IMR-90 (cell line): ENCODE measurements around the gene KYNU. TPM values are rescaled to one million over a fixed set of nuclear protein-coding genes. Genes with fewer than 3 reads are reported as not detected.

Experiments
- ATAC-seq: fragments of 200-7000 bp; cut with Tn5 transposase; 2 replicates; pipeline ENCODE4 v1.9.1; 2020; ENCODE audit warnings: low read depth, mild to moderate bottlenecking, moderate library complexity
- BruUV-seq: library from RNA; stranded (reverse); fragments of 400-500 nt; replicated peaks from 2 replicates; lab custom pipeline; 2021; lab: Mats Ljungman, UMichigan
- CTCF ChIA-PET: fragments of 300-600 bp; formaldehyde crosslinking; extraction: SDS; loops from one replicate; lab custom pipeline; 2021; ENCODE audit warnings: antibody characterized with exemption; lab: Yijun Ruan, JAX
- POLR2A ChIA-PET: fragments of 300-600 bp; sonication (Branson Sonifier 250); formaldehyde crosslinking; loops from one replicate; lab custom pipeline; 2022; ENCODE audit warnings: antibody characterized with exemption; ENCODE audit not compliant: unreplicated experiment; lab: Charles Lee
- DNase-seq: peaks from one replicate; pipeline ENCODE4 v3.0.0; 2013
- H2AFZ ChIP-seq: replicated peaks from 2 replicates; pipeline ENCODE3; 2013; ENCODE audit warnings: low read length, mild to moderate bottlenecking; ENCODE audit not compliant: poor library complexity
- H2AK5ac ChIP-seq: 2 replicates; pipeline ENCODE4 v1.6.1; 2013; ENCODE audit warnings: low read depth, low read length, inconsistent platforms
- H2AK9ac ChIP-seq: replicated peaks from 2 replicates; pipeline ENCODE3; 2013; ENCODE audit warnings: mild to moderate bottlenecking, low read depth, low read length, moderate library complexity; ENCODE audit not compliant: poor library complexity
- H2BK120ac ChIP-seq: 2 replicates; pipeline ENCODE4 v1.6.1; 2013; ENCODE audit warnings: low read depth, low read length, inconsistent platforms
- H2BK15ac ChIP-seq: 3 replicates; pipeline ENCODE4 v1.6.1; 2013; ENCODE audit warnings: low read depth, low read length, inconsistent platforms
- H2BK20ac ChIP-seq: 2 replicates; pipeline ENCODE4 v1.6.1; 2013; ENCODE audit warnings: low read depth, mild to moderate bottlenecking, inconsistent platforms, low read length, moderate library complexity
- H2BK5ac ChIP-seq: 2 replicates; pipeline ENCODE4 v1.6.1; 2013; ENCODE audit warnings: mild to moderate bottlenecking, low read depth, low read length, inconsistent platforms; ENCODE audit not compliant: poor library complexity, severe bottlenecking
- H3K14ac ChIP-seq: replicated peaks from 2 replicates; pipeline ENCODE4 v1.6.1; 2013; ENCODE audit warnings: low read depth, low read length, inconsistent platforms
- H3K18ac ChIP-seq: 2 replicates; pipeline ENCODE4 v1.6.1; 2013; ENCODE audit warnings: low read depth, low read length, control low read depth
- H3K23ac ChIP-seq: 2 replicates; pipeline ENCODE4 v1.6.1; 2013; ENCODE audit warnings: low read depth, low read length, inconsistent platforms
- H3K27ac ChIP-seq: 2 replicates; pipeline ENCODE4 v1.5.1; 2013; ENCODE audit warnings: mild to moderate bottlenecking, control low read depth, low read length; ENCODE audit not compliant: insufficient read depth
- H3K27me3 ChIP-seq: 2 replicates; pipeline ENCODE4 v1.6.1; 2013; ENCODE audit warnings: low read length; ENCODE audit not compliant: control insufficient read depth, insufficient read depth
- H3K36me3 ChIP-seq: 2 replicates; pipeline ENCODE4 v1.6.1; 2013; ENCODE audit warnings: low read length, mixed read lengths; ENCODE audit not compliant: control insufficient read depth, insufficient read depth
- H3K4ac ChIP-seq: 2 replicates; pipeline ENCODE4 v1.6.1; 2013; ENCODE audit warnings: low read depth, low read length, inconsistent platforms
- H3K4me1 ChIP-seq: 2 replicates; pipeline ENCODE4 v1.6.1; 2013; ENCODE audit warnings: low read length, mixed read lengths; ENCODE audit not compliant: control insufficient read depth, insufficient read depth
- H3K4me2 ChIP-seq: 2 replicates; pipeline ENCODE4 v1.6.1; 2013; ENCODE audit warnings: low read depth, mild to moderate bottlenecking, control low read depth, low read length, moderate library complexity
- H3K4me3 ChIP-seq: 2 replicates; pipeline ENCODE4 v1.5.1; 2013; ENCODE audit warnings: low read depth, mild to moderate bottlenecking, control low read depth, low read length, moderate library complexity; ENCODE audit not compliant: insufficient read depth
- H3K56ac ChIP-seq: 2 replicates; pipeline ENCODE4 v1.6.1; 2013; ENCODE audit warnings: low read length, inconsistent platforms; ENCODE audit not compliant: insufficient read depth; ENCODE audit errors: extremely low read depth
- H3K79me1 ChIP-seq, 2 experiments: 2 replicates each; pipeline ENCODE4 v1.6.1; 2013; ENCODE audit warnings: low read length in 2 of 2, inconsistent platforms in 1 of 2, low read depth in 1 of 2
- H3K9ac ChIP-seq: 2 replicates; pipeline ENCODE4 v1.6.1; 2013; ENCODE audit warnings: low read depth, low read length, control low read depth
- H3K9me1 ChIP-seq: 2 replicates; pipeline ENCODE4 v1.6.1; 2013; ENCODE audit warnings: low read length, inconsistent platforms; ENCODE audit not compliant: insufficient read depth
- H3K9me3 ChIP-seq: 2 replicates; pipeline ENCODE4 v1.6.1; 2013; ENCODE audit warnings: low read length; ENCODE audit not compliant: control insufficient read depth, insufficient read depth
- H4K20me1 ChIP-seq: 2 replicates; pipeline ENCODE4 v1.6.1; 2013; ENCODE audit warnings: low read length, inconsistent platforms; ENCODE audit not compliant: insufficient read depth
- H4K5ac ChIP-seq: 2 replicates; pipeline ENCODE4 v1.6.1; 2013; ENCODE audit warnings: mild to moderate bottlenecking, low read depth, low read length, control low read depth
- H4K8ac ChIP-seq, 2 experiments: 2 replicates each; pipeline ENCODE4 v1.6.1; 2013; ENCODE audit warnings: low read depth in 2 of 2, low read length in 2 of 2, control low read depth in 1 of 2, inconsistent platforms in 1 of 2
- H4K91ac ChIP-seq: 2 replicates; pipeline ENCODE4 v1.6.1; 2013; ENCODE audit warnings: low read depth, low read length, inconsistent platforms; ENCODE audit not compliant: insufficient read depth
- BHLHE40 ChIP-seq: fragments of 150-350 bp; IDR thresholded peaks from 2 replicates; pipeline ENCODE4 v1.6.1; 2016; ENCODE audit warnings: mild to moderate bottlenecking, low read depth, low read length
- CEBPB ChIP-seq: IDR thresholded peaks from 2 replicates; pipeline ENCODE4 v1.6.1; 2012; ENCODE audit warnings: low read depth, low read length, improper control_type of control experiment
- CHD1 ChIP-seq: IDR thresholded peaks from 2 replicates; pipeline ENCODE4 v1.6.1; 2012; ENCODE audit warnings: low read depth, low read length, improper control_type of control experiment
- CTCF ChIP-seq: conservative IDR thresholded peaks from 2 replicates; pipeline ENCODE4 v1.5.1; 2012; ENCODE audit warnings: mild to moderate bottlenecking, low read depth, low read length, improper control_type of control experiment
- FOS ChIP-seq: fragments of 150-350 bp; IDR thresholded peaks from 2 replicates; pipeline ENCODE4 v1.6.1; 2016; ENCODE audit warnings: low read depth, low read length
- MAFK ChIP-seq: IDR thresholded peaks from 2 replicates; pipeline ENCODE4 v1.6.1; 2012; ENCODE audit warnings: low read depth, low read length, improper control_type of control experiment
- MAZ ChIP-seq: IDR thresholded peaks from 2 replicates; pipeline ENCODE4 v1.6.1; 2012; ENCODE audit warnings: low read depth, mild to moderate bottlenecking, low read length, improper control_type of control experiment, moderate library complexity, borderline replicate concordance
- MXI1 ChIP-seq: IDR thresholded peaks from 2 replicates; pipeline ENCODE4 v1.6.1; 2012; ENCODE audit warnings: low read depth, mild to moderate bottlenecking, low read length, moderate library complexity, borderline replicate concordance
- NFE2L2 ChIP-seq: fragments of 150-350 bp; IDR thresholded peaks from 2 replicates; pipeline ENCODE4 v1.6.1; 2016; ENCODE audit warnings: low read depth, mild to moderate bottlenecking, low read length
- POLR2A ChIP-seq: IDR thresholded peaks from 2 replicates; pipeline ENCODE4 v1.6.1; 2012; ENCODE audit warnings: mild to moderate bottlenecking, low read depth, low read length
- RAD21 ChIP-seq: IDR thresholded peaks from 2 replicates; pipeline ENCODE4 v1.6.1; 2012; ENCODE audit warnings: low read length, improper control_type of control experiment
- RCOR1 ChIP-seq: IDR thresholded peaks from 2 replicates; pipeline ENCODE4 v1.6.1; 2012; ENCODE audit warnings: mild to moderate bottlenecking, low read length, improper control_type of control experiment; ENCODE audit not compliant: insufficient replicate concordance
- RFX5 ChIP-seq: IDR thresholded peaks from 2 replicates; pipeline ENCODE4 v1.8.0; 2012; ENCODE audit warnings: low read depth, mild to moderate bottlenecking, low read length, moderate library complexity
- SMC3 ChIP-seq: fragments of 150-350 bp; IDR thresholded peaks from 2 replicates; pipeline ENCODE4 v1.6.1; 2016; ENCODE audit warnings: low read depth, mild to moderate bottlenecking, antibody characterized with exemption, low read length, moderate library complexity
- dilution Hi-C: fragments of 300-500 bp; cut with HindIII; formaldehyde crosslinking; loops from one replicate; pipeline ENCODE4 v1.14.3; 2018; ENCODE audit warnings: low sequenced_read_pairs; ENCODE audit not compliant: unreplicated experiment
- in situ Hi-C: fragments of 300-500 bp; cut with MboI; formaldehyde crosslinking; loops from 3 replicates; pipeline ENCODE4 v1.14.3; 2019; ENCODE audit warnings: low sequenced_read_pairs, inconsistent platforms, mixed read lengths
- intact Hi-C: fragments of 100-400 bp; cut with micrococcal nuclease; formaldehyde crosslinking; loops from 2 replicates; pipeline ENCODE4 v1.10.0; 2022
- polyA plus RNA-seq, 3 experiments: library from polyadenylated mRNA; depleted of rRNA; stranded (reverse); fragments of >200 nt; gene quantifications; 2 replicates each; pipeline ENCODE4 v1.2.3, GENCODE V29; 2012; ENCODE audit warnings: low replicate concordance in 1 of 3
- total RNA-seq: library from RNA; depleted of rRNA; stranded (reverse); fragments of >200 nt; gene quantifications from 2 replicates; pipeline ENCODE4 v1.2.3, GENCODE V29; 2012
- TF ChIP-seq, protein P1 (sequence below): fragments of 150-350 bp; IDR thresholded peaks from 2 replicates; pipeline ENCODE4 v1.6.1; 2017; ENCODE audit warnings: mild to moderate bottlenecking, antibody characterized with exemption, low read length, low read depth
- TF ChIP-seq, protein P2 (sequence below): fragments of 150-350 bp; IDR thresholded peaks from 2 replicates; pipeline ENCODE4 v1.6.1; 2016; ENCODE audit warnings: low read depth, mild to moderate bottlenecking, low read length, moderate library complexity, borderline replicate concordance

The KYNU gene
- total and polyA plus RNA-seq, 2 of the 4 experiments (the other 2 are of a cell fraction), result 0.75 to 2.9 TPM

DNA sequence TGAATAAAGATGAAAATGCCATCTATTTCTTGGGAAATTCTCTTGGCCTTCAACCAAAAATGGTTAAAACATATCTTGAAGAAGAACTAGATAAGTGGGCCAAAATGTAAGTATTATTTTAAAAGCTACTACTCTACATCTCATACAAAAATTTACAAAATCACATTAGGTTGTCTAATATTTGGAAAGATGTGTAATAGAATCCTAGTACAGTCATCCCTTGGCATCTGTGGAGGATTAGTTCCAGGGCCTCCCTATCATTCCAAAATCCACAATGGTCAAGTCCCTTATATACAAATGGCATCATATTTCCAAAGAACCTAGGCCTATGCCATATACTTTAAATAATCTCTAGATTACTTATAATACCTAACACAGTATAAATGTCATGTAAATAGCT lies 41.2 kb downstream of the KYNU start:
- no peak overlapping the region for H2AFZ ChIP-seq
- H3K4me3 ChIP-seq, result no peak overlapping the region
- ChIA-PET CTCF (no interaction called here), POLR2A (no interaction called here)
- no peak overlapping the region for H2BK5ac ChIP-seq
- no peak overlapping the region for H2AK9ac ChIP-seq
- H3K27ac ChIP-seq, result no peak overlapping the region
- no peak overlapping the region for H2BK20ac ChIP-seq
- no peaks in the 10 kb centered on the region for H3K79me1 ChIP-seq
- no peaks in the 10 kb centered on the region for H3K4me1 ChIP-seq
- no peak overlapping the region for H4K91ac ChIP-seq
- H4K5ac ChIP-seq, result no peak overlapping the region
- H3K23ac ChIP-seq, result no peak overlapping the region
- no peaks in the 10 kb centered on the region for H3K27me3 ChIP-seq
- dilution Hi-C loops, result no loop called here
- BruUV-seq, result no TSS peak
- H4K8ac ChIP-seq, result no peak overlapping the region
- no peak overlapping the region for H2BK120ac ChIP-seq
- H3K56ac ChIP-seq, result no peak overlapping the region
- H2AK5ac ChIP-seq, result no peak overlapping the region
- H3K9me3 ChIP-seq, result no peaks in the 10 kb centered on the region
- no peak overlapping the region for H2BK15ac ChIP-seq
- no peak overlapping the region for H3K4ac ChIP-seq
- in situ Hi-C loops, result no loop called here
- H3K14ac ChIP-seq, result no peak overlapping the region
- no peak overlapping the region for H3K9ac ChIP-seq
- no peaks in the 10 kb centered on the region for H3K36me3 ChIP-seq
- no peaks in the 10 kb centered on the region for H4K20me1 ChIP-seq
- ATAC-seq, result peak; percentile 79
- DNase-seq, result peak; percentile 79
- H3K18ac ChIP-seq, result no peak overlapping the region
- intact Hi-C loops, result no loop called here
- no peak overlapping the region for H3K4me2 ChIP-seq
- TF ChIP-seq RFX5 (no peak), CTCF (no peak), CHD1 (no peak), CEBPB (no peak), MAZ (no peak), NFE2L2 (no peak), RAD21 (no peak), MAFK (no peak), SMC3 (no peak), MXI1 (no peak), BHLHE40 (no peak), POLR2A (no peak), FOS (no peak), RCOR1 (no peak)
- TF ChIP-seq, protein P1, sequence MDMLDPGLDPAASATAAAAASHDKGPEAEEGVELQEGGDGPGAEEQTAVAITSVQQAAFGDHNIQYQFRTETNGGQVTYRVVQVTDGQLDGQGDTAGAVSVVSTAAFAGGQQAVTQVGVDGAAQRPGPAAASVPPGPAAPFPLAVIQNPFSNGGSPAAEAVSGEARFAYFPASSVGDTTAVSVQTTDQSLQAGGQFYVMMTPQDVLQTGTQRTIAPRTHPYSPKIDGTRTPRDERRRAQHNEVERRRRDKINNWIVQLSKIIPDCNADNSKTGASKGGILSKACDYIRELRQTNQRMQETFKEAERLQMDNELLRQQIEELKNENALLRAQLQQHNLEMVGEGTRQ, result no peak
- TF ChIP-seq, protein P2, sequence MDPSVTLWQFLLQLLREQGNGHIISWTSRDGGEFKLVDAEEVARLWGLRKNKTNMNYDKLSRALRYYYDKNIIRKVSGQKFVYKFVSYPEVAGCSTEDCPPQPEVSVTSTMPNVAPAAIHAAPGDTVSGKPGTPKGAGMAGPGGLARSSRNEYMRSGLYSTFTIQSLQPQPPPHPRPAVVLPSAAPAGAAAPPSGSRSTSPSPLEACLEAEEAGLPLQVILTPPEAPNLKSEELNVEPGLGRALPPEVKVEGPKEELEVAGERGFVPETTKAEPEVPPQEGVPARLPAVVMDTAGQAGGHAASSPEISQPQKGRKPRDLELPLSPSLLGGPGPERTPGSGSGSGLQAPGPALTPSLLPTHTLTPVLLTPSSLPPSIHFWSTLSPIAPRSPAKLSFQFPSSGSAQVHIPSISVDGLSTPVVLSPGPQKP, result no peak
- no peaks in the 10 kb centered on the region for H3K9me1 ChIP-seq
